ENCODE data around the gene NCKAP5. TPM values are rescaled to one million over a fixed set of nuclear protein-coding genes. Genes with fewer than 3 reads are reported as not detected.

The NCKAP5 gene
- total RNA-seq, 1 experiment from 2014 or later, result 0.07 TPM

GRCh38 chr2:132991471-132992045 is 576.7 kb downstream of the NCKAP5 start:
- DNase-seq (ENCODE audit: low spot score), result no peak

- DNase-seq (ENCODE audit: low spot score), result no peak
These were observed 583.5 kb downstream of the NCKAP5 start for GRCh38 chr2:132984731-132985130.

- no peak for DNase-seq (ENCODE audit: low spot score)
These were observed 588.0 kb downstream of the NCKAP5 start for GRCh38 chr2:132980304-132980703.

GRCh38 chr2:132979339-132980093 is 588.7 kb downstream of the NCKAP5 start:
- DNase-seq (ENCODE audit: low spot score), result no peak

GRCh38 chr2:132978840-132979239 is 589.4 kb downstream of the NCKAP5 start:
- no peak for DNase-seq (ENCODE audit: low spot score)

- DNase-seq (ENCODE audit: low spot score), result peak; percentile 29
These were observed 590.3 kb downstream of the NCKAP5 start for GRCh38 chr2:132977812-132978529.

GRCh38 chr2:132975193-132976105 is 592.8 kb downstream of the NCKAP5 start:
- no peak for DNase-seq (ENCODE audit: low spot score)

GRCh38 chr2:132974467-132975095 is 593.7 kb downstream of the NCKAP5 start:
- no peak for DNase-seq (ENCODE audit: low spot score)

GRCh38 chr2:132971310-132972061 is 596.8 kb downstream of the NCKAP5 start:
- no peak for DNase-seq (ENCODE audit: low spot score)

GRCh38 chr2:132969371-132969985 is 598.8 kb downstream of the NCKAP5 start:
- DNase-seq (ENCODE audit: low spot score), result no peak

GRCh38 chr2:132965460-132965859 is 602.8 kb downstream of the NCKAP5 start:
- no peak for DNase-seq (ENCODE audit: low spot score)

GRCh38 chr2:132963161-132963560 is 605.1 kb downstream of the NCKAP5 start:
- DNase-seq (ENCODE audit: low spot score), result no peak

- DNase-seq (ENCODE audit: low spot score), result no peak
These were observed 609.4 kb downstream of the NCKAP5 start for GRCh38 chr2:132958887-132959286.

GRCh38 chr2:132955871-132956615 is 612.2 kb downstream of the NCKAP5 start:
- no peak for DNase-seq (ENCODE audit: low spot score)

- DNase-seq (ENCODE audit: low spot score), result no peak
These were observed 614.5 kb downstream of the NCKAP5 start for GRCh38 chr2:132953771-132954170.

- no peak for DNase-seq (ENCODE audit: low spot score)
These were observed 617.1 kb downstream of the NCKAP5 start for GRCh38 chr2:132951008-132951714.

GRCh38 chr2:132949108-132949507 is 619.2 kb downstream of the NCKAP5 start:
- no peak for DNase-seq (ENCODE audit: low spot score)

GRCh38 chr2:132948211-132948610 is 620.1 kb downstream of the NCKAP5 start:
- DNase-seq (ENCODE audit: low spot score), result no peak

- no peak for DNase-seq (ENCODE audit: low spot score)
These were observed 624.4 kb downstream of the NCKAP5 start for GRCh38 chr2:132943829-132944228.

Data from A172 (cell line).